ENCODE results near the gene GLT1D1. TPM values are rescaled to one million over a fixed set of nuclear protein-coding genes. Genes with fewer than 3 reads are reported as not detected.

Gene GLT1D1
- polyA plus RNA-seq, 1 of the 3 experiments (the other 2 are of a cell fraction): 0.05 TPM

GRCh38 chr12:128929057-128929456, 75.8 kb downstream of the GLT1D1 start:
- Histone ChIP-seq H2AFZ (ENCODE audit: low read depth) (no peak overlapping the region), H3K4me2 (no peak overlapping the region), H3K36me3 (replicated peaks in 1 of 2; ENCODE audit: control insufficient read depth in 1 of 2, insufficient read depth in 2 of 2, low read length in 1 of 2) (no peaks in the 10 kb centered on the region), H3K79me2 (ENCODE audit: insufficient read depth) (no peaks in the 10 kb centered on the region), H3K4me3 (ENCODE audit: low read depth in 2 of 2, low read length in 1 of 2) (no peak overlapping the region), H3K27ac (ENCODE audit: low read depth in 2 of 2, low read length in 1 of 2) (no peak overlapping the region), H3K27me3 (ENCODE audit: insufficient read depth) (no peaks in the 10 kb centered on the region), H3K4me1 (ENCODE audit: control insufficient read depth in 1 of 2, insufficient read depth in 2 of 2, low read depth in 1 of 2, low read length in 1 of 2) (no peaks in the 10 kb centered on the region), H3F3A (replicated peaks; ENCODE audit: insufficient read depth) (no peaks in the 10 kb centered on the region), H4K20me1 (ENCODE audit: insufficient read depth) (no peaks in the 10 kb centered on the region), H3K9me3 (no peaks in the 10 kb centered on the region), H3K9me2 (no peaks in the 10 kb centered on the region), H3K9ac (no peak overlapping the region)
- CTCF ChIA-PET: no interaction called here
- TF ChIP-seq, protein P1, sequence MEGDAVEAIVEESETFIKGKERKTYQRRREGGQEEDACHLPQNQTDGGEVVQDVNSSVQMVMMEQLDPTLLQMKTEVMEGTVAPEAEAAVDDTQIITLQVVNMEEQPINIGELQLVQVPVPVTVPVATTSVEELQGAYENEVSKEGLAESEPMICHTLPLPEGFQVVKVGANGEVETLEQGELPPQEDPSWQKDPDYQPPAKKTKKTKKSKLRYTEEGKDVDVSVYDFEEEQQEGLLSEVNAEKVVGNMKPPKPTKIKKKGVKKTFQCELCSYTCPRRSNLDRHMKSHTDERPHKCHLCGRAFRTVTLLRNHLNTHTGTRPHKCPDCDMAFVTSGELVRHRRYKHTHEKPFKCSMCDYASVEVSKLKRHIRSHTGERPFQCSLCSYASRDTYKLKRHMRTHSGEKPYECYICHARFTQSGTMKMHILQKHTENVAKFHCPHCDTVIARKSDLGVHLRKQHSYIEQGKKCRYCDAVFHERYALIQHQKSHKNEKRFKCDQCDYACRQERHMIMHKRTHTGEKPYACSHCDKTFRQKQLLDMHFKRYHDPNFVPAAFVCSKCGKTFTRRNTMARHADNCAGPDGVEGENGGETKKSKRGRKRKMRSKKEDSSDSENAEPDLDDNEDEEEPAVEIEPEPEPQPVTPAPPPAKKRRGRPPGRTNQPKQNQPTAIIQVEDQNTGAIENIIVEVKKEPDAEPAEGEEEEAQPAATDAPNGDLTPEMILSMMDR (IDR thresholded peaks at IDR 0.05): no peak
- TF ChIP-seq RXRA (IDR thresholded peaks at IDR 0.05; ENCODE audit: borderline replicate concordance, low read depth) (no peak), RCOR1 (IDR thresholded peaks at IDR 0.05; ENCODE audit: low read length) (no peak), ZBTB33 (IDR thresholded peaks at IDR 0.05; ENCODE audit: borderline replicate concordance, low read depth) (no peak), GABPA (IDR thresholded peaks at IDR 0.05; ENCODE audit: low read depth) (no peak), POLR2AphosphoS5 (IDR thresholded peaks at IDR 0.05; ENCODE audit: low read depth, low read length) (no peak), YY1 (IDR thresholded peaks at IDR 0.05; ENCODE audit: low read depth) (no peak), NFIC (IDR thresholded peaks at IDR 0.05; ENCODE audit: borderline replicate concordance) (no peak), MEF2A (IDR thresholded peaks at IDR 0.05; ENCODE audit: borderline replicate concordance, low read depth) (no peak)
- TF ChIP-seq, protein P2, sequence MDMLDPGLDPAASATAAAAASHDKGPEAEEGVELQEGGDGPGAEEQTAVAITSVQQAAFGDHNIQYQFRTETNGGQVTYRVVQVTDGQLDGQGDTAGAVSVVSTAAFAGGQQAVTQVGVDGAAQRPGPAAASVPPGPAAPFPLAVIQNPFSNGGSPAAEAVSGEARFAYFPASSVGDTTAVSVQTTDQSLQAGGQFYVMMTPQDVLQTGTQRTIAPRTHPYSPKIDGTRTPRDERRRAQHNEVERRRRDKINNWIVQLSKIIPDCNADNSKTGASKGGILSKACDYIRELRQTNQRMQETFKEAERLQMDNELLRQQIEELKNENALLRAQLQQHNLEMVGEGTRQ (IDR thresholded peaks at IDR 0.05; ENCODE audit: borderline replicate concordance, low read depth, low read length): no peak
- WGBS (ENCODE audit: low lambda C conversion rate): 43% methylated on average over 10 of the region's 12 CpGs
- POLR2A ChIA-PET: interaction anchor here (0.6 kb wide), 1 partner anchor 19 kb away, joined by 3 read pairs; no protein-coding TSS in a partner anchor
- DNase-seq: no peak

DNA sequence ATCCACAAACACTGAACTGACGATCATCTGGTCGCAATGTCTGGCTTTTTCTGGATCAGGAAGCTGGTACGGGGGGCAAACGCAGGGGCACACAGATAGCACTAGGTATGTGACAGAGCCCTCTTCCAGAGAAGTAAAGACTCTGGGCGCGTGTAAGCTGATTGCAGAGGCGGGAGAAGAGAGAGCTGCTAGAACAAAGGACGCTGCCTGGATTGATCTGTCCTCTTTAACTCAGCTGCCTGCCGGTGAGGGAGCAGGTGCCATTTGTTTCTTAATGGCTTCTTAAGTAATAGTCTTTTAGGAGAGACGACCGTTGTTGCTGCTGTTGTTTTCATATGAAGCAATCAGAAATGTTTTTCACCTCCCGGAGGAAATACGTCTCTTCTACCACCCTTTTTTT, 77.3 kb downstream of the GLT1D1 start:
- Histone ChIP-seq H3K4me1 (ENCODE audit: control insufficient read depth in 1 of 2, insufficient read depth in 2 of 2, low read depth in 1 of 2, low read length in 1 of 2) (no peaks in the 10 kb centered on the region), H2AFZ (ENCODE audit: low read depth) (no peak overlapping the region), H3K4me3 (ENCODE audit: low read depth in 2 of 2, low read length in 1 of 2) (no peak overlapping the region), H3K27ac (ENCODE audit: low read depth in 2 of 2, low read length in 1 of 2) (no peak overlapping the region), H3K4me2 (no peak overlapping the region), H3K36me3 (replicated peaks in 1 of 2; ENCODE audit: control insufficient read depth in 1 of 2, insufficient read depth in 2 of 2, low read length in 1 of 2) (no peaks in the 10 kb centered on the region), H3K79me2 (ENCODE audit: insufficient read depth) (no peaks in the 10 kb centered on the region), H3F3A (replicated peaks; ENCODE audit: insufficient read depth) (no peaks in the 10 kb centered on the region), H3K9me3 (no peaks in the 10 kb centered on the region), H3K9ac (no peak overlapping the region), H3K27me3 (ENCODE audit: insufficient read depth) (no peaks in the 10 kb centered on the region), H4K20me1 (ENCODE audit: insufficient read depth) (no peaks in the 10 kb centered on the region), H3K9me2 (no peaks in the 10 kb centered on the region)
- WGBS (ENCODE audit: low lambda C conversion rate): 61% methylated on average over 13 of the region's 13 CpGs
- ChIA-PET POLR2A (no interaction called here), CTCF (no interaction called here)
- no peak for DNase-seq
- TF ChIP-seq RFX5 (IDR thresholded peaks at IDR 0.05; ENCODE audit: low read length) (no peak), GATA2 (CRISPR knock-in tag; IDR thresholded peaks at IDR 0.05) (no peak), ZBTB33 (IDR thresholded peaks at IDR 0.05; ENCODE audit: borderline replicate concordance, low read depth) (no peak), RXRA (IDR thresholded peaks at IDR 0.05; ENCODE audit: borderline replicate concordance, low read depth) (no peak), EP300 (IDR thresholded peaks at IDR 0.05; ENCODE audit: borderline replicate concordance in 1 of 2, low read depth in 1 of 2, low read length in 1 of 2) (no peak), ELF1 (IDR thresholded peaks at IDR 0.05) (no peak), SMC3 (IDR thresholded peaks at IDR 0.05; ENCODE audit: low read depth, low read length) (no peak), TAF1 (IDR thresholded peaks at IDR 0.05; ENCODE audit: borderline replicate concordance, low read depth, low read length) (no peak)
- TF ChIP-seq, protein P3, sequence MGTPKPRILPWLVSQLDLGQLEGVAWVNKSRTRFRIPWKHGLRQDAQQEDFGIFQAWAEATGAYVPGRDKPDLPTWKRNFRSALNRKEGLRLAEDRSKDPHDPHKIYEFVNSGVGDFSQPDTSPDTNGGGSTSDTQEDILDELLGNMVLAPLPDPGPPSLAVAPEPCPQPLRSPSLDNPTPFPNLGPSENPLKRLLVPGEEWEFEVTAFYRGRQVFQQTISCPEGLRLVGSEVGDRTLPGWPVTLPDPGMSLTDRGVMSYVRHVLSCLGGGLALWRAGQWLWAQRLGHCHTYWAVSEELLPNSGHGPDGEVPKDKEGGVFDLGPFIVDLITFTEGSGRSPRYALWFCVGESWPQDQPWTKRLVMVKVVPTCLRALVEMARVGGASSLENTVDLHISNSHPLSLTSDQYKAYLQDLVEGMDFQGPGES (IDR thresholded peaks at IDR 0.05; ENCODE audit: low read depth, low read length): no peak
- TF ChIP-seq, protein P1 (IDR thresholded peaks at IDR 0.05): no peak
